GM21360 (cell line): ENCODE results near the gene UNC93A.
"Not testable (repeated sequence)": the region's sequence is repeated elsewhere in the genome, so short reads cannot be mapped to it uniquely, and the experiment has no call there.

Experiments
- ATAC-seq: cut with Tn5 transposase; IDR thresholded peaks from one replicate; pipeline ENCODE4 v1.9.1; 2021; ENCODE audit warnings: mild to moderate bottlenecking, moderate library complexity; ENCODE audit not compliant: unreplicated experiment

The UNC93A gene

DNA sequence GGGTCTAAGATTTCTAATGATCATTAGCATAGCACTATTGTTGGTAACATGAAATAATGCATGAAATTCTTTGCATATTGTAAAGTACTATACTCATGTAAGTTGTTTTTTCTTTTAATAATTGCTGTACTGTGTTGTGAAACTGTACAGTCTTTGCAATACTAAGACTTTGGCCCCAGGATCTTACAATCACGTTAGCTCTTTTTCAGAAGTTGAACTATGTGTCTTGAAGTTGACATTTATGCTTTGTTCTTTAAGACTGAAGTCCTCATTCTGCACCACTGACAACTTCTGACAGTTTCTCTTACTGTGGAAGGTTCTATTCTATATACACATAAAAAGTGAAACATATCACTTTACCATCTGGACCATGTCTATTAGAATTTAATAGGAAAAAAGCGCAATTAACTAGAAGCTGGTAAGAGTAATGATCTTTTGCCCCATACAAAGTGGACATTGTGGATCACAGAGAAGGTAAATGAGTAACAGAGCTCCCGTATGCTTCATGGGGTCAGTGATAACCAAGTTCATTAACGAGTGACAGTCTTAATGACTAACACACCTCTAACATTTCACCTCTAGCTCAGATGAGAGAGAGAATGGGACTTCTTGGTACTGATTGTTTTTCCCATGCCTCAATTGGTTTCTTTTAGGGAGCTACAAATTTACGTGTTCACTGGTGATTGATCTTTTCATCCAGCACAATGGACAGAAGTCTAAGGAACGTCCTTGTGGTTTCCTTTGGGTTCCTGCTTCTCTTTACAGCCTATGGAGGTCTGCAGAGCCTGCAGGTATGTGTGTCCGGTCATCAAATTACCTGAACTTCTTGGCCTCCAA lies at the start of gene UNC93A:
Gene UNC93A (plus strand): TSS at position 530 of the 837 bp plus-strand sequence. CDS start 175 bp downstream, at position 705.
- ATAC-seq: no peak

DNA sequence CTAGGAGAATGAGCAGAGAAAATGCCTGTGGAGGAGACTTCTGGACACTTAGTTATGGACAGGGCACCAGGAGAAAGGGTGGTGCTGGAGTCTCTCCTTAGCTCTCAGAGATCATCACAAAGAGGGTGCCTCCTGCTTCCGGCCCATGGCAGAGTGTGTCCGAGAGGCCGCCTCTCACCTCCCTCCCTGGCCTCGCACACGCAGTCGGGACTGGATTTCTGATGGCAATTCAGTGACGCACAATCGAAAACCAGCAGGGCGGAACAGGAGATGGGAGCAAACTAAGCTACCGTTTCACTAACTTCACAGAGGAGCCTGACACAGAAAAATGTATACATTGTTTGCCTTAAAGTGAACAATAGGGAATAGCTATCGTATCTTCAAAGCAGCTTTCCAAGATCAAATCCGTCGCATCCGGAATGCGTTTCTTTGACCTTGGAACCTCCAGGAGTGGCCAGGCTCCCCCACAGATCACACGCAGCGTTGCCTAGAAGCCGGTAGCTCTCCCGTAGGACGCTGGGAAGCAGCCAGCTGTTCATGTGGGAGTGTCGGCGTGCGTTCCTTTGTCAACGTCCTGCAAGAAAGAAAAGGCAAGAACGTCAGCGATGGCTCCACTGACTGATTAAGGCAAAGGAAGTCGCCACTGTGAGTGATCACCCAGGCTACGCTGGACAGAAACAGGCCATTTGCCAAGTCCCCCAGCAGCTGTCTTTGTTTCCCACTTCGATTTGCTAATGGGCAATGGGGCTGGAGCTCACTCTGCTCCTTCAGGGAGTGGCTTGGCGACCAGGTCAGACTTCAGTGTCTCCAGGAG lies 49.6 kb upstream of the UNC93A start:
- ATAC-seq: not testable (repeated sequence)

DNA sequence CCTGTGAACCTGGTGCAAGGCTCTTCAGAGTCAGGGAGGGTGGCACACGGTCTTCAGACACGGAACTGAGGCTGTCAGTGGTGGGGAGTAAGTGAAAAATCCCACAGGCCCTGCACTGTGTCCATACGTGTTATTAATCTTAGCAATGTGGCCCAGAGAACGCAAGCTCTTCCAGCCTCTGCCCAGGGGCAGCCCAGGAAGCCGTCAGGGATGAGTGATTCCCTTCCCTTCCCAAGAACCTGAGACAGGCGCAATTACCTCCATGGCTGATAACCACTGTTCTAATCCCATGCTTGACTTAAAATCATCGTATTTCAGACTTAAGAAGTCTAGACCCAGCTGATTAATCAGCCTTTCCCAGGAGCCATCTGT lies 49.0 kb upstream of the UNC93A start:
- not testable (repeated sequence) for ATAC-seq

DNA sequence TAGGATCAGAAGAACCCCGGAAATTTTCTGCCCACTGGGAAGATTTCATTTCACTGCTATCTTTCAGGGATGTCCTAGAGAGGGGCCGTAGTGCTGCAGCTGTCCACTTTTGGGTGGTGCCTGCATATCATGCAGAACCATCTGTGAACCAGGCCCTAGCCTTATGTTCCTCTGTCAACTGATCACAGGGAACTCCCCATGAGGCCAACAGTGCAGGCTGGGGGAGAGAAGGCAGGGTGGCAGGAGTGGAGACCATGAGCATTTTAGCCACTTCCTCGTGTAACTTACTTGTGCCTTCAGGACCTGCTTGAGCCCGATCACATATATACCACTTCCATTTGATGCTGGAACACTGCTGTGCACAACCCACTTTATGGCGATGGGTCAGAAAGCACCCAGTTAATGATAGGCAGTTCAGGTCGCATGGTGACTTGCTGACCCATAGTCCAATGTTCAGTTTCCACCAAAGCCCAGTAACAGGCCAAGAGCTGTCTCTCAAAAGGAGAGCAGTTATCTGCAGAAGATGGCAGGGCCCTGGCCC lies 48.5 kb upstream of the UNC93A start:
- not testable (repeated sequence) for ATAC-seq

DNA sequence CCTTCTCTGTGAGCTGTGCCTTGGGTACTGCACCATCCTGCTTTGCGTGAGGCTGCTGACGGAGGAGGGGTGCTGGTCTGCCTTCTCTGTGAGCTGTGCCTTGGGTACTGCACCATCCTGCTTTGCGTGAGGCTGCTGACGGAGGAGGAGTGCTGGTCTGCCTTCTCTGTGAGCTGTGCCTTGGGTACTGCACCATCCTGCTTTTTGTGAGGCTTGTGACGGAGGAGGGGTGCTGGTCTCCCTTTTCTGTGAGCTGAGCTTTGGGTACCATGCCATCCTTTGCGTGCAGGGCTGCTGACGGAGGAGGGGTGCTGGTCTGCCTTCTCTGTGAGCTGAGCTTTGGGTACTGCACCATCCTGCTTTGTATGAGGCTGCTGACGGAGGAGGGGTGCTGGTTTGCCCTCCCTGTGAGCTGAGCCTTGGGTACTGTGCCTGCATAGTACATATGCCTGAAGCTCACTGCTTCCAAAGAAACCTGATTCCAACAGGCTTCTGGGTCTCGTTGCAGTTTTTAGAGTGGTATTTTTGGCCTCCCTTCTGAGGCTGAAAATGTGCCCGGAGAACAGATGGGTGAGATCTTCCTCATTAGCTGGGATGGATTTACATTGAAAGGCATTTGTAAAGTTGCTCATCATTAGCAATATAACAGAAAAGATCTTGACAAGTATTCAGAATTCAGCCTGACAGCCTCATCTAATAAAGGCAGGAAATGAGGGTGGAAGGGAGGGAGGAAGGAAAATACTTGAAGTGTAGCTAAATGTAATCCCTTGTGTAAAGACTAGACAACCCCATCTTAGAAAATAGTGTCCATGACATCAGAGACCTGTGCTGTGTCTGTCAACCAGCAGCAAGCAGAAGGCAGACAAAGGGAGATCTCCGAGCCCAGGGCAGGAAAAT lies 46.8 kb upstream of the UNC93A start:
- ATAC-seq: no peak

DNA sequence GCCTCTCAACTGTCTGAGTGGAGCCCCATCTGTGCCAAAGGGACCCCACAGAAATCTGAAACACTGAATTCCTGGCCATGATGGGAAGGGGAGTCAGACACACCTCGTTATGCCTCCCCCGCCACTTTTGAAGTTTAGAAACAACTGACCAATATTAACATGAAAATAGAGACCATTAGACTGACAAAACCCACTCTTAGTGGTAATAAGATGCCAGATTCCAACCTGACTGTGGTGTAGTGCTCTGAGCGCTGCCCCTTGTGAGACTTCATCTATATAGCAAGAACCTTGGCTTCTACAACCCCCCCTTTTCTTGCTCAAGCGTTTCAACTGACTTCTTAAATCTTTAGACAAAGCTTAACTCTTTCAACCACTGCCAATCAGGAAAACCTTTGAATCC lies 46.1 kb upstream of the UNC93A start:
- no peak for ATAC-seq

DNA sequence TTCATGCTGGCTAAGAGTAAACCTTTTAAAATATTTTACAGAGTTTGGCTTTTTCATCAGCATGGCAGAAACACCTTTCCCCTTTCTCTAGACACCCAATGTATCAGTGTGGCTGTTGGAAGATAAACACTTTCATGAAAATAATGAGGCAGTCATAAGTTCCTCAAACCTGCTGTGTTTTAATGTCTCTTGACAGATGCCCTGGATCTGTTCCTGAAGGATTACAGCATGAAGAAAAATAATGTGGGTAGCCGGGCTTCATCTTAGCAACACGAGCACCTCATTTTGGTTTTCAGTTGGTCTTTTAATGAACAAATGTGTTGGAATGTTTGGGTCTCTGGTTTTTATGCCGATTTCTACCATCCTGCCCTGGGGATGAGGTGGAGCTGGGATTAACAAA lies 45.5 kb upstream of the UNC93A start:
- ATAC-seq: no peak

DNA sequence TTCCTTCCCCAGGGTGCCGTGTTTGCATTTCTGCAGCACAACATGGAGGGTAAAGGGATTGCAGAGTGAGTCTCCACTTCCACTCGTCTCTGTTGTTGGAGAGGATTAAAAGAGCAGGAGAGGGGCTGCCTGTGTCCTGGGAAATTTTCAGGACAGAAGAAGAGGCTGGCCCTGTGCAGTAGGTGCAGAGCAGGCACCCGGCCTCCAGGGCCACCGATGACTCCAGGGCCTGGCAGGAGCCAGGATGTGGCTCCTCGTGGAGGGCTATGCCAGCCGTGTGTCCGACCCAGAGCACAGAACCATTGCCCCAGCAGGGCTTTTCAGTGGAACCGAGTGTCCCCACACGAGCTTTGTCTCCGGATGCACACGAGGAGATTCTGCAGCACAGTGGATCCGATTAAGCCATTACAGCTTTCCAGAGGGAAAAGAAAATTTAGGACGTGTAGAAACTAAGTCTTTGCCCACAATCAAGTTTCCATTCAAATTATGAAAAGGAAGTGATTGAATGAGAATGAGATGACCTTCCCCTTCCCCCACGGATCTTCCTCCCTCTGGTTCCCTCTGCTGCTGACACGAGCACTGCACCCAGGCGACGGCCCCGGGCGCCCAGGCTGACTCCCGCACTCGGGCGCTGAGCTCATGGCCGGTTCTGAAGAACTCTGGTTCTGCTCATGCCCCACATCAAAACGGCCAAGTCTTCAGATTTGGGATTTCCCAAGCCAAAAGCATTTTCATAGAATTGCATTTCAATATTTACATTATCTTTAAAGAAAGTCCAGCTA lies 43.1 kb upstream of the UNC93A start:
- no peak for ATAC-seq

DNA sequence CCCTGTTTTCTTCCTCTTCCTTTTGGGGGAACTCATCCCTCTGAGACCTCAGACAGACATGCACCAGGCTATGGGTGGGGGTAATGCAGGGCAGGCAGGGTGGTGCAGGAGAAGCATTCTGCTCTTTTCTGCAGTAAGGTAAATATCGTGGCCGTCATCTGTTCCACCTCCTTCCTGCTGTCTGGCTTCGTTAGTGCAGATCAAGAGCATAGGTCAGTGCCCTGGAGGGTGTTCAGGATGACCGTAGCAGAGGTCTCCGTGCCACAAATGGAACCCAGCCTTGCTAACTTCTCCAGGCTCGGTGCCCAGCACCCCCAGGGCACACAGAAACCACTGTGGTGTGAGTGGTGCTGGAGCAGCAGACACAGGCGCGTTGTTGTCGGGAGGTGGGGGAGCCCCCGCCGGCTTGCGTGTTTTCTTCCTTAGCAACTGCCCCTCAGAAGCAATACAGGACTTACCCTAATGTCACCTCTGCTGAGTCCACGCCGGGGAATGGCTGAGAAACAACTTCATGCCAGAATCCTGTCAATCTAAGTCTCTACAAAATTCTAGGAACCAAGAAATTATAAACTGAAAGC lies 42.1 kb upstream of the UNC93A start:
- not testable (repeated sequence) for ATAC-seq

DNA sequence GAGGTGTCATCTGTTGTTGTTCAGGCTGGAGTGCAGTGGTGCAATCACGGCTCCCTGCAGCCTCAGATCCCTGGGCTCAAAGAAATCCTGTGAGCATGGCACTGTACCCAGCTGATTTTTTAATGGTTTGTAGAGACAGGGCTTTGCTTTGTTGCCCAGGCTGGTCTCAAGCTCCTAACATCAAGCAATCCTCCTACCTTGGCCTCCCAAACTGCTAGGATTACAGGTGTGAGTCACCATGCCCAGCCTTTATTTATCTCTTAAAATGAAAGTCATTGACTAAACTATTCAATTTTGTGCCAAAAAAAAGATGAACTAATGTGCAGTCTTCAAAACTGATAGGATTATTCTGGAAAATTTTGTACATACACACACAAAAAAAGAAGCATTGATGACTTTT lies 38.8 kb upstream of the UNC93A start:
- no peak for ATAC-seq

DNA sequence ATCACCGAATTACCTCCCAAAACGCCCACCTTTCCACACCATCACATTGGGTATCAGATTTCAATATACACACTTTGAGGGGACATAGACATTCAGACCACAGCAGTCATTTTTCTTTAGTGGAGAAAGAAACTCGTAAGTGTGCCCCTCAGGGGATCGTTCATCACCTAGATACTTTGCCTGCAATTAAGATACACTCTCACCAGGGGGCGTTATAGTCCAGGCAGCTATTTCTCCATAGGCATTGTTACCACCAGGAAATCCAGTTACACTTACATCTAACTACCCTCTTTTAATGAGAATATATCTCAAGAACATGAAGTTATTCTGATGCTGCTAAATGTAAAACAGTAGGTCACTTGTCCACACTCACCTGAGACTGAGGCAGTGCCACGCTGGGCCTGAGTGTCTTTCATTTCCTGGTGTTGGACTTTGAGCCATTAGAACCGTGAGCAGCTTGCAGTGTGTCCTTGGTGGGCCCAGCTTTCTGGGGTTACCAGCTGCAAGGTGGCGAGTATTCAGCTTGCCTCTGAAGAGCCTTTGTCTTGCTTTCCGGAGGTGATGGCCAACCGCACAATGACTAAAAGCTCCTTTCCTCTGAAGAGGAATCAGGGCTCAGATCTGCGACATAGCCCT lies 35.1 kb upstream of the UNC93A start:
- ATAC-seq: no peak

DNA sequence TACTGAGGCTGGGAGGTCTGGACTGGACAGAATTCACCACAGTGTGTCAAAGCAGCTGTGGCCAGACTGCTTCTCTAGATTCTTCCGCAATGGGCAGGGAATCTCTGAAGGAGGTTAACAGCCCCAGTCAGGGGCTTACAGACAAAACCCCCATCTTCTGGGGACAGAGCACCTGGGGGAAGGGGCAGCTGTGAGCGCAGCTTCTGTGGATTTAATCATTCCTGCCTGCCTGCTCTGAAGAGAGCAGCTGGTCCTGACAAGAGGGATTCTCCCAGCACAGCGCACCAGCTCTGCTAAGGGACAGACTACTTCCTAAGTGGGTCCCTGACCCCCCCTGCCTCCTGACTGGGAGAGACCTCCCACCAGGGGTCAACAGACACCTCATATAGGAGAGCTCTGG lies 32.5 kb upstream of the UNC93A start:
- no peak for ATAC-seq

DNA sequence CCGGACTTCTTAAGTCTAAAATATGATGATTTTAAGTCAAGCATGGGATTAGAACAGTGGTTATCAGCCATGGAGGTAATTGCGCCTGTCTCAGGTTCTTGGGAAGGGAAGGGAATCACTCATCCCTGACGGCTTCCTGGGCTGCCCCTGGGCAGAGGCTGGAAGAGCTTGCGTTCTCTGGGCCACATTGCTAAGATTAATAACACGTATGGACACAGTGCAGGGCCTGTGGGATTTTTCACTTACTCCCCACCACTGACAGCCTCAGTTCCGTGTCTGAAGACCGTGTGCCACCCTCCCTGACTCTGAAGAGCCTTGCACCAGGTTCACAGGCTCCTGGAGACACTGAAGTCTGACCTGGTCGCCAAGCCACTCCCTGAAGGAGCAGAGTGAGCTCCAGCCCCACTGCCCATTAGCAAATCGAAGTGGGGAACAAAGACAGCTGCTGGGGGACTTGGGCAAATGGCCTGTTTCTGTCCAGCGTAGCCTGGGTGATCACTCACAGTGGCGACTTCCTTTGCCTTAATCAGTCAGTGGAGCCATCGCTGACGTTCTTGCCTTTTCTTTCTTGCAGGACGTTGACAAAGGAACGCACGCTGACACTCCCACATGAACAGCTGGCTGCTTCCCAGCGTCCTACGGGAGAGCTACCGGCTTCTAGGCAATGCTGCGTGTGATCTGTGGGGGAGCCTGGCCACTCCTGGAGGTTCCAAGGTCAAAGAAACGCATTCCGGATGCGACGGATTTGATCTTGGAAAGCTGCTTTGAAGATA lies 24.9 kb upstream of the UNC93A start:
- ATAC-seq: not testable (repeated sequence)

DNA sequence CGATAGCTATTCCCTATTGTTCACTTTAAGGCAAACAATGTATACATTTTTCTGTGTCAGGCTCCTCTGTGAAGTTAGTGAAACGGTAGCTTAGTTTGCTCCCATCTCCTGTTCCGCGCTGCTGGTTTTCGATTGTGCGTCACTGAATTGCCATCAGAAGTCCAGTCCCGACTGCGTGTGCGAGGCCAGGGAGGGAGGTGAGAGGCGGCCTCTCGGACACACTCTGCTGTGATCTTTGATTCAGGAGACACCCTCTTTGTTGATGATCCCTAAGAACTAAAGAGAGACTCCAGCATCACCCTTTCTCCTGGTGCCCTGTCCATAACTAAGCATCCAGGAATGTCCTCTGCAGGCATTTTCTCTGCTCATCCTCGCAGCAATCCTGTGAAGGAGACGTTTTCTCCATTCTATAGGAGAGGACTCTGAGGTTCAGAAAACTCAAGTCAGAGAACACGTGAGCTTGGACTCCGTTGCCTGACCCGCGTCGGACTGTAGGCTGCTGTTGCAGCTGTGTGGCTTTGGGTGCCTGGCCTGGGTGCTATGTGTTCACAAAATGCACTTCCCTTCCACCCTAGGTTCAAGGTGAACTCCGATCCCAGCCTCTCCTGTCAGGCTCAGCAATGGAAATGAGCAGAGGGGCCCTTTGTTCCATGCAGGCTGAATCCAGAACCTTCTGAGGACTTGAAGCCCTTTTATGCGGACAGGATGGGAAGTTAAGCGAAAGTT lies 24.1 kb upstream of the UNC93A start:
- ATAC-seq: no peak

DNA sequence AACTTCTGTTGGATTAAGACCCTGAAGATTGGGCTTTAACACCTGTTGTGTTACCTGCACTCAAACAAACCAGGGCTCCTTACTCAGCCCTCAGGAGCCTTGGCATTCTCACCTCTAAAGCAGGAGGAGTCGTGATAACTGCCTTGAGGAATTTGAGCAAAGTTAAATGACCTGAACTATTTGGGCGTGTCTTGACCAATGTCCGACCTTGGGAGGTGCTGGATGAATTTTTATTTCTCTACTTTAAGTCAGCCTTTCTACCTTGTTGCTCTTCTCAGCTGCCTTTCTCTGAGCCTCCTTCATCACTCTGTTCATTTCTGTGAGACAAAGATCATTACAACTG lies 23.6 kb upstream of the UNC93A start:
- ATAC-seq: not testable (repeated sequence)

DNA sequence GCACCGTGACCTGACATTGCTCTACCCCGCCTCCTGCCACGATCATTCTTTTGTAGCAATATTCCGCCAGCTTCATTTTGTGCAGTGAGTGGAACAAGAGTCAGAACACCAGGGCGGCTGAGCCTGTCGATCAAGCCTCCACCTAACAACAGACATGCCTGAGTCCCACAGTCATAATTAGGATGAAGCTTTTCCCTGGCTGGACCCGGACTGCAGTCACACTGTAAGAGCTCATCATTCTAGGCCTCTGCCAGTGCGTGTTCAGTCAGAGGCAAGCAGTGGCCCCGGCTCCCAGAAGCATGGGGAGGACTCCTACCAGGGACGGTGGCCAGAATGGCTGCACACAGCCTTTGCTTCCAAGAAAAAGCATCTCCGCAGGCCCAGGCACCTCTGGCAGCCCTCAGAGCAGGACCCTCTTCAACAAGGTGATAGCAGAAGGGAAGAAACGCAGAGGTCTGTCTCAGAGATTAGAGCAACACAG lies 23.2 kb upstream of the UNC93A start:
- no peak for ATAC-seq

DNA sequence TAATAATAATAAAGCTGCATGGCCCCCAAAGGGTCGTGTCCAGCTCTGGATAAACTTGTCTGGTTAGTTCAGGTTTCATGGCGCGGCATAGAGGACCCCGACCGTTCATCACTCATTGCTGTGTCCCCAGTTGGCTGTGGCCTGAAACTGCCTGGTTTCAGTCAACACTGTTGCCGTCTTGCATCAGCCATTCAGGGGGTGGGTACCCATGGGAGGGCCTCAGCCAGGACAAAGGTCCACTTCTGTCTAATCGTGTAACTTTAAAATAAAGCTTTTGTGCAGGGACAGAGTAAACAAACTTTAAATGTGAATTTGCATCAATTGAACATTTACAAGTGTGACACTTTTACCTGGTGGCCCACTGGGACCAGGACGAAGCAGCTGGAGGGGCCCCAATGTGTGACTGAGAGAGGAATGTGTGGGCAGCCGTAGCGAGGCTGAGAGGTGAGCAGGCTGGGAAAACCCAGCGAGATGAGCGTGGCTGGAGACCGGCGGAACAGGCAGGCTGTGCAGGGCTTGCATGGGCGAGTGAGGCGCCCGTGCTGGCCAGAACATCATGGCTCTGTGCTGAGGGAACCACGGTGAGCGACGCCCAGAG lies 22.3 kb upstream of the UNC93A start:
- no peak for ATAC-seq
